ENCODE data around the gene FGD1. TPM values are rescaled to one million over a fixed set of nuclear protein-coding genes. Genes with fewer than 3 reads are reported as not detected.
A peak's percentile ranks its signal among the peaks of the same experiment; 100 is the strongest.
"Not testable (repeated sequence)": the region's sequence is repeated elsewhere in the genome, so short reads cannot be mapped to it uniquely, and the experiment has no call there.

FGD1 gene
- total RNA-seq (18.0 and 19.6 TPM in 2 replicates), polyA plus RNA-seq (6.3 and 6.7 TPM in 2 replicates), polyA minus RNA-seq (5.7 and 5.8 TPM in 2 replicates), Bru-seq, nascent RNA (percentile 50 among the genes with signal in this experiment), BruChase-seq, experiment 1, labeled RNA remaining after a 6-hour chase (percentile 65 among the genes with signal in this experiment), BruChase-seq, experiment 2, labeled RNA remaining after a 2-hour chase (percentile 58 among the genes with signal in this experiment)
- 8.5 and 10.0 TPM in 2 replicates for polyA plus RNA-seq (2011; cell fraction: cytosol; rRNA removed)
- polyA plus RNA-seq (2011; cell fraction: nucleus; rRNA removed), result 10.6 and 12.8 TPM in 2 replicates
- 8.8 and 12.2 TPM in 2 replicates for polyA plus RNA-seq (2012)
- polyA minus RNA-seq (2011; cell fraction: cytosol; rRNA and poly(A)+ RNA removed), result 2.8 TPM
- polyA minus RNA-seq (2011; cell fraction: nucleus; rRNA and poly(A)+ RNA removed), result 3.7 and 5.0 TPM in 2 replicates
- long read RNA-seq, full-length matches to known transcripts, result 17 of 43 reads
- long read RNA-seq, partial matches to known transcripts, result 22 of 43 reads
- long read RNA-seq, other reads (novel, unspliced or antisense), result 4 of 43 reads

DNA sequence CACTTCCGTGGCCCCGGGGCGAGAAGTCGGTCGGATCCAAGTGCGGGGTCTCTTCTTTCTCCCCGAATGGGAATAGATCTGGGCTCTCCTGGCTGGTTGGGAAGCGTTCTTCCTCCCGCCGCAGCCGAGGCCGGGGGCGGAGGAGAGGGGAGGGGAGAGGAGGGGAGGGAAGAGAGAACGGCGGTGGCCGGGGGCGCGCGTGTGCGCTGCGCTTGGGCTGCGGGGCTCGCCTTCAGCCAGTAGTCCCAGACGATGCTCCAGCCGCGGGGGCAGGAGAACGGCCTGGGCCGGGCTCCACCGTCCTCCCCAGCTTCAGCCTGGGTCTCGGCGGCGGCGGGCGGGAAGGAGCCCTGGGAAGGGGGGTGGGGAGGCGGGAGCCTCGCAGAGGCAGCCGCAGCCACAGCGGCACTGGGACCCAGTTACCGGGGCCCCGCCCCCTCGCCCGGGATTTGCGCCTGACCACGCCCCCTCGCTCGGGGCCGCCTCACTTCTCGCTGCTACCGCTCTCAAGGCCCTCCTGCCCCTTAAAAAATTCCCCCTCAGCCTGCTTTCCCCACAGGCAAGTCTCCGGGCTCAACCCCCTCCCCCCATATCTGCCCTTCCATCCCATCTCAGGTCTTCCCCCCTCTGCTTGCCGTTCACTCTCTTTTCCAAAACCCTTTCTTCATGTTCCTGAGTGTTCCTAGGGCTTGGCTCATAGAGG is at the start of gene FGD1:
Gene FGD1, minus strand, starts transcription at position 421 of the 703 bp plus-strand sequence. CDS start 802 bp downstream, outside the sequence.
- peaks cover 23% of the 10 kb centered on the region for H3K79me2 ChIP-seq (ENCODE audit: control insufficient read depth, insufficient read depth, low read length)
- H3K9me1 ChIP-seq (replicated peaks; ENCODE audit: control insufficient read depth, extremely low read depth, insufficient read depth, low read length), result no peaks in the 10 kb centered on the region
- no peaks in the 10 kb centered on the region for H4K20me1 ChIP-seq (replicated peaks; ENCODE audit: control insufficient read depth, extremely low read depth, insufficient read depth, low read length)
- H3K27me3 ChIP-seq (ENCODE audit: control insufficient read depth in 2 of 2, insufficient read depth in 2 of 2, low read length in 2 of 2), result no peaks in the 10 kb centered on the region
- H3K4me1 ChIP-seq (ENCODE audit: control insufficient read depth, extremely low read depth, insufficient read depth, low read length), result peaks cover 23% of the 10 kb centered on the region
- BruUV-seq (replicated peaks), result no TSS peak
- H3K9ac ChIP-seq (replicated peaks; ENCODE audit: extremely low read depth, insufficient read depth, low read length), result peak within 1 kb of the TSS; percentile 65
- intact Hi-C loops (cut with micrococcal nuclease), result loop anchor here (2.0 kb wide), 1 partner anchor 143 kb away; no protein-coding TSS in a partner anchor
- ChIA-PET POLR2A (interaction anchor here (0.6 kb wide), 2 partner anchors 103 to 138 kb away, joined by 3 read pairs; no protein-coding TSS in a partner anchor), CTCF (no interaction called here)
- dilution Hi-C loops (cut with MboI; ENCODE audit: extremely low pct_ligation_motif_present, low sequenced_read_pairs), result no loop called here
- H3K27ac ChIP-seq (ENCODE audit: insufficient read depth, low read depth, low read length), result peak within 1 kb of the TSS; percentile 11
- FAIRE-seq, result peak; percentile 71
- peak; percentile 60 for DNase-seq (ENCODE audit: low read depth, low spot score)
- no peaks in the 10 kb centered on the region for H3K36me3 ChIP-seq (ENCODE audit: control insufficient read depth in 2 of 2, extremely low read depth in 1 of 2, insufficient read depth in 2 of 2, low read length in 2 of 2)
- H2AFZ ChIP-seq (ENCODE audit: low read depth, low read length), result peak within 1 kb of the TSS; percentile 83
- TF ChIP-seq, protein P1, sequence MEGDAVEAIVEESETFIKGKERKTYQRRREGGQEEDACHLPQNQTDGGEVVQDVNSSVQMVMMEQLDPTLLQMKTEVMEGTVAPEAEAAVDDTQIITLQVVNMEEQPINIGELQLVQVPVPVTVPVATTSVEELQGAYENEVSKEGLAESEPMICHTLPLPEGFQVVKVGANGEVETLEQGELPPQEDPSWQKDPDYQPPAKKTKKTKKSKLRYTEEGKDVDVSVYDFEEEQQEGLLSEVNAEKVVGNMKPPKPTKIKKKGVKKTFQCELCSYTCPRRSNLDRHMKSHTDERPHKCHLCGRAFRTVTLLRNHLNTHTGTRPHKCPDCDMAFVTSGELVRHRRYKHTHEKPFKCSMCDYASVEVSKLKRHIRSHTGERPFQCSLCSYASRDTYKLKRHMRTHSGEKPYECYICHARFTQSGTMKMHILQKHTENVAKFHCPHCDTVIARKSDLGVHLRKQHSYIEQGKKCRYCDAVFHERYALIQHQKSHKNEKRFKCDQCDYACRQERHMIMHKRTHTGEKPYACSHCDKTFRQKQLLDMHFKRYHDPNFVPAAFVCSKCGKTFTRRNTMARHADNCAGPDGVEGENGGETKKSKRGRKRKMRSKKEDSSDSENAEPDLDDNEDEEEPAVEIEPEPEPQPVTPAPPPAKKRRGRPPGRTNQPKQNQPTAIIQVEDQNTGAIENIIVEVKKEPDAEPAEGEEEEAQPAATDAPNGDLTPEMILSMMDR (IDR thresholded peaks at IDR 0.05; ENCODE audit: extremely low read depth in 1 of 2, insufficient read depth in 1 of 2, low read depth in 1 of 2, low read length in 2 of 2), result no peak
- TF ChIP-seq MYC (IDR thresholded peaks at IDR 0.05; ENCODE audit: low read depth, low read length), result no peak
- TF ChIP-seq JUN (IDR thresholded peaks at IDR 0.05; ENCODE audit: borderline replicate concordance, insufficient read depth, insufficient read length, low read depth), result no peak
- TF ChIP-seq POLR2A (IDR thresholded peaks at IDR 0.05; ENCODE audit: low read depth, low read length), result no peak
- TF ChIP-seq EZH2 (IDR thresholded peaks at IDR 0.05; ENCODE audit: borderline replicate concordance, low read depth, low read length, severe bottlenecking), result no peak
- TF ChIP-seq POLR2AphosphoS5 (IDR thresholded peaks at IDR 0.05; ENCODE audit: insufficient read depth, low read depth, low read length), result no peak
- no peak for TF ChIP-seq FOS (IDR thresholded peaks at IDR 0.05; ENCODE audit: borderline replicate concordance, insufficient read depth, low read length)
- TF ChIP-seq GATA2 (IDR thresholded peaks at IDR 0.05; ENCODE audit: insufficient read depth, insufficient read length, low read depth, low read length), result no peak
- TF ChIP-seq, protein P2, sequence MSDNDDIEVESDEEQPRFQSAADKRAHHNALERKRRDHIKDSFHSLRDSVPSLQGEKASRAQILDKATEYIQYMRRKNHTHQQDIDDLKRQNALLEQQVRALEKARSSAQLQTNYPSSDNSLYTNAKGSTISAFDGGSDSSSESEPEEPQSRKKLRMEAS (IDR thresholded peaks at IDR 0.05; ENCODE audit: insufficient read depth, insufficient read length), result no peak
- H3K4me3 ChIP-seq (replicated peaks in 1 of 3; ENCODE audit: insufficient read depth in 1 of 3, low read depth in 1 of 3, low read length in 3 of 3), result peak within 1 kb of the TSS; percentile 8 to 75 (median 52)
- H3K9me3 ChIP-seq (replicated peaks; ENCODE audit: control insufficient read depth, insufficient read depth, low read length), result no peaks in the 10 kb centered on the region
- peak within 1 kb of the TSS; percentile 55 for H3K4me2 ChIP-seq (ENCODE audit: insufficient read depth, low read length)

DNA sequence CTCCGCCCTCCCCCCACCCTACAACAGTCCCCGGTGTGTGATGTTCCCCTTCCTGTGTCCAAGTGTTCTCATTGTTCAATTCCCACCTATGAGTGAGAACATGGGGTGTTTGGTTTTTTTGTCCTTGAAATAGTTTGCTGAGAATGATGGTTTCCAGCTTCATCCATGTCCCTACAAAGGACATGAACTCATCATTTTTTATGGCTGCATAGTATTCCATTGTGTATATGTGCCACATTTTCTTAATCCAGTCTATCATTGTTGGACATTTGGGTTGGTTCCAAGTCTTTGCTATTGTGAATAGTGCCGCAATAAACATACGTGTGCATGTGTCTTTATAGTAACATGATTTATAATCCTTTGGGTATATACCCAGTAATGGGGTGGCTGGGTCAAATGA is 46.2 kb upstream of the FGD1 start:
- H3K4me1 ChIP-seq (ENCODE audit: control insufficient read depth, extremely low read depth, insufficient read depth, low read length); H3K27me3 ChIP-seq (ENCODE audit: control insufficient read depth in 2 of 2, insufficient read depth in 2 of 2, low read length in 2 of 2); FAIRE-seq; H2AFZ ChIP-seq (ENCODE audit: low read depth, low read length); H3K9me1 ChIP-seq (replicated peaks; ENCODE audit: control insufficient read depth, extremely low read depth, insufficient read depth, low read length); POLR2A ChIA-PET; H4K20me1 ChIP-seq (replicated peaks; ENCODE audit: control insufficient read depth, extremely low read depth, insufficient read depth, low read length); H3K4me2 ChIP-seq (ENCODE audit: insufficient read depth, low read length); intact Hi-C loops (cut with micrococcal nuclease); H3K9ac ChIP-seq (replicated peaks; ENCODE audit: extremely low read depth, insufficient read depth, low read length); dilution Hi-C loops (cut with MboI; ENCODE audit: extremely low pct_ligation_motif_present, low sequenced_read_pairs); H3K4me3 ChIP-seq (replicated peaks in 1 of 3; ENCODE audit: insufficient read depth in 1 of 3, low read depth in 1 of 3, low read length in 3 of 3); H3K79me2 ChIP-seq (ENCODE audit: control insufficient read depth, insufficient read depth, low read length); DNase-seq (ENCODE audit: low read depth, low spot score); CTCF ChIA-PET; H3K9me3 ChIP-seq (replicated peaks; ENCODE audit: control insufficient read depth, insufficient read depth, low read length); BruUV-seq (replicated peaks); H3K27ac ChIP-seq (ENCODE audit: insufficient read depth, low read depth, low read length): not testable (repeated sequence)
- peaks cover 2 to 32% of the 10 kb centered on the region in 2 experiments for H3K36me3 ChIP-seq (ENCODE audit: control insufficient read depth in 2 of 2, extremely low read depth in 1 of 2, insufficient read depth in 2 of 2, low read length in 2 of 2)

Measured in endothelial cell of umbilical vein (primary cell).